NCI-H2196 (cell line): Measurements from ENCODE around the gene PEPD.

Source experiments
- DNase-seq: peaks from one replicate; lab custom pipeline; 2025; ENCODE audit not compliant: unreplicated experiment; lab: John Stamatoyannopoulos, UW

The PEPD gene

DNA sequence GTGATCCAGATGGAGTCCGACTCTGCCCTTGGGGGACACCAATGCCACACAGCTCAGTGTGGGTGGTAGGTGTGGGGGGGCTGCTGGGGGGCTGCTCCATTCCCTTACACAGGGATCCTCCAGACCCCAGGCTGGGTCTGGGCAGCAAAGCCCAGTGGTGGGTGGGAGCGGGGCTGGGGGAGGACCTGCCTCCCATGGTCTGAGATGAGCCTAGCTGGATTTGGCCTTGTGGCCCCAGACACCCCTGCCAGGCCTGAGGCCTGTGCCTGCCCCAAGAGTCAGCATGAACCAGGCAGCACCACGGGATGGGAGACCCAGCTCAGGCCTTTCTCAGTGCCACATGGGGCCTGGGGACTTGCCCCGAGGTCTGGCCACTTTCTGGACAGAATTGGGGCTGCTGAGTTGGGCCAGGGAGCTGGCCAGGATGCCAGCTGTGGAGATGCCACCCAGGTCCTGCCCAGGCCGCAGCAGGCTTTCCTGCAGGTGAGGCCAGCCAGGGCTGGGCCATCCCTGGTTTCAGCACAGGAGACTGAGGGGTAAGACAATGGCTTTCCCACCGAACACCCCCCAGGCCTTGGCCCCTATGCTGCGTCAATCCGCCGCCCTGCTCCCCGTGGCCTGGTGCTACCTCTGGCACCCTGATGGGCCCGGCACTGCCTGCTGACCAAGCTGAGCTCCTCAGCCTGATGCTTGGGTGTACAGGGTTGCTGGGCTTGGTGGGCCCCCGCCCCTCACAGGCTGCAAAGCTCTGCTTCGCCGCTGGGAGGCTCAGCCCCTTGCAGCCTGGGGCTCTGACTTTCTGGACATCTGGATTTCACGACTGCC, 123.8 kb downstream of the PEPD start:
- no peak for DNase-seq

DNA sequence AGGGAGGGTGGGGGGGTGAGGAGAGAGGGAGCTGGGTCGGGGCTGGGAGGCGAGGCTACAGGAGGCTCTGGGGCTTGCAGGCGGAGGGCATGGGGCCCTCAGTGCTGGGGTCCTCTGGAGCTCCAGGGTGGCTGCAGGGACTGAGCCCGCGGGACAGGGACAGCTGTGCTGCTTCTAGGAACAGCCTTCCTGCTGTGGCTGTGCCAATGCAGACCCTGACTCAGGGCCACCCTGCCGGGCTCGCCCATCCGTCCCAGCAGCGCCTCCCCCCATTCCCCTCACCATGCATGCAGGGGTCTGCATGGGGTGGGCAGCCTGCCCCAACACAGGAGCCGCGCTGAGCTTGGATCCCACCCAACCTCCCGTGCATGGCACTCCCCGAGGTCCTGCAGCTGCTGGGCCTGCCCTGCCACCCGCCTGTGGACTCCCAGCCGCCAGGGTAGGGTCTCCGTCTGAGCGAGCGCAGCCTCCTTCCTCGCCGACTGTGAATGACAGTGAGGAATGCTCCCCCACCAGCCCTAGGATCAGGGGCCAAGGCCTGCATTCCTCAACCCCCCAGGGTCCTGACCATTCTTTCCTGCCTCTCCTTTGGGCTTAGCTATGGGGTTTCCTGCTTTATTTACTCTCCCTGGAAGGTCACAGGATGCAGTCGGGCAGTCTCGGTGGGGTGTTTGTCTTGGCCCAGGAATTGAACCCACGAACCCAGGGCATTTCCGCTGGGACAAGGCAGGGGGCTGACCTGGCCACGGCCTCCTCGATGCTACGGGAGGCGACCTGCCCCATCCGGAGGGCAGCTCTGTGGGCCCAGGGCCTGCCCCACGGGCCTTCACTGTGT, 124.7 kb downstream of the PEPD start:
- DNase-seq = no peak

DNA sequence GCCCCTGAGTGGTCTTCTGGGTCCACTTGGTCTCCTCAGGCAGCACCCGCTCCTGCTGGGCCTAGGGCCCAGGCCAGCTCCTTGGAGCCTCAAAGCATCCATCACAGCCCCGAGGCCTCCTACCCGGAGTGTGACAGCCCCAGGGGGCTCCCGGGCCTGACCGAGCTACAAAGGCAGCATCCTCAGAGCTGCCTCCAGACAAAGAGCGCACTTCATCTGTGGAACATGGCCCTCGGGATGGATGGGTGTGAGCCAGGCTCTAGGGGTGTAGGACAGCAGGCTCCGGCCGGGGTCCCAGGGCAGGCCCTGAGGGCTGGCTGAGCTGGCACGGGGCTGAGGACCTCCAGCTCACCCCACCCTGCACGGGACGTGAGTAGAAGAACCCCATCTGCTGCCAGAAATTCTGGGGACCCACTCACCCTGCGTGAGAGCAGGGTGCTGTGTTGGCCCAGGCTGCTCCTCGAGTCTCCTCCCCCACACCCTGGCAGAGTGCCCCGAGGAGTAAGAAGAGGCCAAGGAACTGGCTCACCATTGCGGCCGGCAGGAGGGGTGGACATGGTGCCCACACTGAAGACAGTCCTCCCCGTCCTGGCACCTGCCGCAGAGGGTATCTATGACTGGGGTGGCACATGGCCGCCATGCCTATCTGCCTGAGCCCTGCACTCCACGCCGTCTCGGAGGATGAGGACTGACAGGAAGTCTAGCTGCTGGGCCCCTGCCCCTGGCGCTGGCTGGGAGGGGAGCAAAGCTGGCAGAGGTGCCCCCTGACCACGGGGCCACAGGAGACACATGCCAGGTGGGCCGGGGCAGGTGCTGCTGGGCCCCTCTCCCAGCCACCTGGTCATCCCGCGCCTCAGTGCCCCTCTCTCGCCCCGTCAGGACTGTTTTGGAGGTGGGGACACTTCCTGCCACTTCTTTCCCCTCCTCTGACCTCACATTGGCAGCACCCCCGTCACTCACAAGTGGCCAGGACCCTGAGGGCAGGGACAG, 125.7 kb downstream of the PEPD start:
- no peak for DNase-seq

DNA sequence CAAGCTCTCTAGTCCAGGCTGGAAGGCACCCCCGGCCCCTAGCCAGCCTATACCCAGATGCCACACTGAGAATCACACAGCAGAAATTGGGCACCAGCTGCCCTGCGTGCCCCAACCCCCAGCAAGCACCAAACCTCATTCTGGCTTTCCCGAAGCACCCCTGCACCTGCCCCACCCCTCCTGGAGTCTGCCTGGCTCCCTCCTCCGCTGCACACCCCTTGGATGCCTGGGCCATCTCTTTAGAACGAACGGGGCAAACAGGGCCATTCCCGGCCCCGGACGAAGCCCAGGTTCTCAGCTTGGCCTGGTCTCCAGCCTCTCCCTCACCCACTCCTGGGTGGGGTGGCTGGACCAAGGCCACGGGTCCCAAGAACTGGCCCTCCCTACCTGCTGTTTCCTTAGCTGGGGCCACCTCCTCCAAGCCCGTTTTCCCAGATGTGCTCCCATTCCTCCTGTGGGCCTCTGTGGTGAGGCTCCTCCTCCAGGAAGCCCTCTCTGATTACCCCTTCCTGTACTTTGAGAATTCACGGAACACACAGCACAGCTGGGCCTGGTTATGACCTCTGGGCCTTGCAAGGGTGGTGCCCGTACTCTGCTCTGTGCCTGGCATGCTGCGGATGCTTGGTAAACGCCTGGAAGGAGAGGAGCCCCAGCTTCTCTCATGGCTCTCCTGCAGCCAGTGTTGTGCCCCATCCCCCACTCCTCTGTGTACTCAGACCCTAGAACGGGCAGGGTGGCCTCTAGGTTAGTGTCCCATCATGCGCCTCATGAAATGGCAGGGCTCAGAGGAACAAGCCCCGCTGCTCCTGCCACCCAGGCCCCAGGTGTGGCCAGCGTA, 126.6 kb downstream of the PEPD start:
- DNase-seq = no peak

DNA sequence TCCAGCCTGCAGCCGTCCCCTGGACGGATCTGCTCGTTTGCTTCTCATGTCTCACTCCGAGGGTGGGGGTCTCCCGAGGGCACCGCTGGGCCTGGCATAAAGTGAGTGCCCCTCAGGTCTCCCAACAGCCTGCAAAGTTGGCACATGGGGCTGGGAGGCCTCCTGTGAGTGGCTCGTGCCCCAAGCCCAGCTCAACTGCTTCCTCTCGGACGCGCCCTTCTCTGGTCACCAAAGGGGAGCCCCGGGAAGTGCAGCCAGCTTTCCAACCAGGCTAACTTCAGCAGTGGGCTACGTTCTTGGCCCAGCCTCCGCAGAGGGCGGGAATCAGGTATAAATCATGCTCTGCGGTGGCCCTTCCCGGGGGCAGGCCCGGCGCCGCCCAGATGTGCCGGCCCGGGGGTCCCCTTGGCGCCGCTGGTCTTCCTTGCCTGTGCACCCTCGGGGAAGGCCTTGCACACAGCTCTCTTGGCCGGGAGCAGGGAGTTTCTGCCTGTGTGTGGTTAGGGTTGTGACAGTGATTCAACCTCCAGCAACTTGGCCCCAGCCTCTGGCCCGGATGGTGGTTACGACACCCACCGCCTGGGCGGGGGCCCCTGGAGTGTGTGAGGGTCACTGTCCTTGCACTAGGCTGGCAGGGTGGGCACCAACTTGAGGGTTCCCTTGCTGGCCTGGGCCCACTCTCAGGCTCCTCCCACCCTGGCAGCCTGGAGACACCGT, 127.4 kb downstream of the PEPD start:
- DNase-seq = no peak

DNA sequence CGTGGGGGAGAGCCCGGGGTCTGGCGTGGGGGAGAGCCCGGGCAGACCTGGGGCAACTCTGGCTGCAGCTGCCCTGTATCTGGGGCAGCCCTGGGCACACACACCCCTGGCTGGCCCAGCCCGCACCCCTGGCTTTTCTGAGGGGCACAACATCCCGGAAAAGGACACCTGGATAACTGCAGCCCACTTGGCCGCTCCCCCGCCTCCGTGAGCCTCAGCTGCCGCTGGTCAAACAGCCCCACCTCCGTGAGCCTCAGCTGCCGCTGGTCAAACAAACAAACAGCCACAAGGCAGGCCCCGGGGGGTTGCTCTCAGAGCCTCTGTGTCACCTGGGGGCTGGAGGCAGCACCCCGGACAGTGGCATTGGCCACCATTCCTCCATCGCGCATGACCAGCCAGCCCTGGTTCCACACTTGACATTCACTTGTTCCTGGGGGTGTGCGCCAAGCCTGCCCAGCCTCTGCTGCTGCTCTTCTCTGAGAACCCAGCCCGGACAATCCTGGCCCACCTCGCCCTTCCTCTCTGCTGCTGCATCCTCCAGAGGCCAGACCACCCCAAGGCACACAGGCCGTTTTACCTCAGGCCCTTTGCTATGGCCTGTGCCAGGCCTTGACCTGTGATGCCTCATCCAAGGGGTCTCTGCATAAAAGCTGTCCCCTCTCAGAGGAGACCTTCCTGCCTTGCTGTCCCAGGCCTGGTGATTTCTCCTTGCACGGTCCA, 128.1 kb downstream of the PEPD start:
- DNase-seq = no peak

DNA sequence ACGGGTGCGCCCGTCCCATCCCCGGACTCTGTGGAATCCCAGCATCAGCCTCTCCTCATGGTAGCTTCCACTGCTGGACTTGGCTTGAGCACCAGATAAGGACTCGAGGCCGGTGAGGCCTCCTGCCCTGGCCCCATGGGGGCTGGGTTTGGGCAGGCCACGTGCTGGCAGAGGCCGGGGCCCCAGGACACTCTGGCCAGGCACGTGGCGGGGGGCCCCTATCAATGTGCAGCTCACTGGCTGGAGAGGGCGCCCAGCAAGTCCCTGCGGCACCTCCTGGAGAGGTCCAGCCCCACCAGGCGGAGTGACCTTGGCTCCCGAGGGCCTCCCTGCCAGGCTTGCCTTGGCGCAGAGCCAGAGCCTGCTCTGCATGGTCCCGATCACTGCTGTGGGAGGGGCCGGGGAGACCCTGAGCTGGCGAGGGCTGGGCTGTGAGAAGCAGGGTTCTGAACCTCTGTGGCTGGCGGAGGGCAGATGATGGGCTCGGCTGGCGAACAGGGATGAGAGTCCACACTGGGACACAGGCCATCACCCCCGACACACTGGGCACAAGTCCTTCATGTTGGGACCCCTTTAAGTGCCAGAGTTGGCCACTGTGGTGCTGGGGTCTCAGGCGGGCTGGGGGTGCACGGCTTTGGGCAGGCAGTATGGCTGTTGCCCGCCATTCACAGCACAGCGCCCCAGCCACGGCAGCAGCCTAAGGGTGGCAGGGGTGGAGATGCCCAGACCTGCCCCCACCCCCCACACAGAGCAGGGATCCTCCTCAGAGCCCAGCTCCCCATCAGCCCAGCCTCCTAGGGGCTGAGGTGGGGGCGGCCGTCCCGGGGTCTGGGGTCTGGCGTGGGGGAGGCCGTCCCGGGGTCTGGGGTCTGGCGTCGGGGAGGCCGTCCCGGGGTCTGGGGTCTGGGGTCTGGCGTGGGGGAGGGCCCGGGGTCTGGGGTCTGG, 129.0 kb downstream of the PEPD start:
- DNase-seq = no peak

DNA sequence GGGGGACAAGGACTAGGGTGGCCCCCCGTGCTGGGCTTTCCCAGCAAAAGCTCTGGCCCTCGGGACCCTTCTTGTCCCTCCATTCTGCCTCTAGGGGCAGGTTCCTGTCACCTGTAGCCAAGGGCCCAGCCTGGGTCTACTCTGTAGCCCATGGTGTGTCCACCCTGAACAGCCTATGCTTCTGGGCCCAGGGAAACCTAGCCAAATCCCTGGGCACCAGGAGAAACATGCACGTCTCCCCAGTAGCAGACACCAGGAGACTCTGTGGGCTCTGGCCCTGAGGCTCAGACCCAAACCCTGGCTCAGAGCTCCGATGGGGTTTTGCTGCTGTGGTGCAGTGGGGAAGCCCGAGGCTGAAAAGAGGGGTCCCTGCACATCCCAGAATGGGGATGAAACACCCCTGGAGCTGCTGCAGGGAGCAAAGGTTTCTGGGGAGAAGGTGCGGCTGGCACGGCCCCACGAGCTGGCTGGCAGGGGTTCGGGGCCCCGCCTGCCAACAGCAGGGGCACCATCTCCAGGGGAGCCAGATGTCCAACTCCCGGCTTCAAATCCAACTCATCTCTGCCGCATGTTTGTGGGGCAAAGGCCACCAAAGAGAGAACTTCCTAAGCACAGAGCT, 129.9 kb downstream of the PEPD start:
- no peak for DNase-seq

DNA sequence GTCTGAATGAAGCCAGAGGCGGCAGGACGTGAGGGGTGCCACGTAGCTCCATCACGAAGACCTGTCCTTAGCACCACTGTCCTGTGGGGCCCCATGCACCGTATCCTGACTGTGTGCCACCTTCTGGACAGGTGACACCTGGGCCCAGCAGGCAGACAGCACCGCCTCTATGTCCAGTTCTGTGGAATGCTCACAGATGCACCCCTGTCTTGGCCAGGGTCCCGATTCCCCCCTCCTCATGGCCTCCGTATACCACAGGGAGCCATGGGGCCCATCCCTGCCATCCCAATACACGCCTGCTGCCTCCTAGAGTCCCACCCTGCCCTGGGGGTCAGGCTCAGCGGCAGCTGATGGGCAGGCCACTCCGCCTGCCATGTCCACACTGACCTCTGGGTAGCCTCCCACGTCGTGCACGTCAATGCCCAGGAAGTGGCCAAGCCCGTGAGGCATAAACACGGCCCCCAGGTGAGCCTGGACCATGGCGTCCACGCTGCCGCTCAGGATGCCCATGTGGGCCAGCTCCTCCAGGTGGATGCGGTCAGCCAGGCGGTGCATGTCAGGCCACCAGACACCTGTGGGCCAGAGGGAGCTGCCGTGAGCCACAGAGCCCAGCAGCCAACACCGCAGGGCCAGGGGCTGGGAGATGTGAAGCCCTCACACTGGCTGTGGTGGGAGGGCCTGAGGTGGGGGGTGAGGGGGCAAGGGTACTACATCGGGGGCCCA, 130.5 kb downstream of the PEPD start:
- no peak for DNase-seq

DNA sequence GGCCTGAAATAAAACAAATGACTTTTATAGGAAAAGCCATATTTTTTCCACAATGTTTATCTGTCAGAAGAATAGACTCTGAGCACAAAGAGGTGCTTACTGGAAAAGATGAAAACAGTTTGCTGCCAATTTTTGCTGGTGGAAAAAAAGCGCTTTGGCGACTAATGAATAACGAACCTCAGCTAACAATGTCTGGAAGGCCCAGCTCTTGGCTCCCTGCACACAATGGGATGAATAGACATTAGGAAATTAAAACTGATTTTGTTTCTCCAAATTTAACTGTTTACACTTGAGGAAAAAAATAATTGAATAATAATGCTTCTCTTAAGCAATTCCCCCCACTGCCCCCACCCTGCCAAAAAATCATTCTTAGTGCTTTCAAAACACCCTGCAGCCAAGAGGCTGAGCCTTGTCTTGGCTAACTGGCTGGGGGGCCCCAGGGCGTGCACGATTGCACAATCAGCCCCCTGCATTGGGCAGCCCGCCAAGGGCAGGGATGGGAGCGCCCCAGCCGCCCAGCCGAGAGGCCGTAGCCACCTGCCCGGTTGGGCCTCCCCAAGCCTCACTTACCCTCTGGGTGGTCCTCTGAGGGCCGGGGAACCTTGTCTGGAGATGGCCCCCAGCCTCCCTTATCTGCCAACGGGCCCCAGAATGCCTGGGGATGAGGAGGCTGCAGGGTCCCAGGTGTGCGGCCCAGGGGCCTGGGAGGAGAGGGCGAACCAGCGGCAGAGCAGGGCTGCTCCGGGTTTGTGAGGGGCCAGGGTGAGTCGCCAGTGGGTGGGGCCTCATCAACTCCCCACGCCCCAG, 131.3 kb downstream of the PEPD start:
- no peak for DNase-seq

DNA sequence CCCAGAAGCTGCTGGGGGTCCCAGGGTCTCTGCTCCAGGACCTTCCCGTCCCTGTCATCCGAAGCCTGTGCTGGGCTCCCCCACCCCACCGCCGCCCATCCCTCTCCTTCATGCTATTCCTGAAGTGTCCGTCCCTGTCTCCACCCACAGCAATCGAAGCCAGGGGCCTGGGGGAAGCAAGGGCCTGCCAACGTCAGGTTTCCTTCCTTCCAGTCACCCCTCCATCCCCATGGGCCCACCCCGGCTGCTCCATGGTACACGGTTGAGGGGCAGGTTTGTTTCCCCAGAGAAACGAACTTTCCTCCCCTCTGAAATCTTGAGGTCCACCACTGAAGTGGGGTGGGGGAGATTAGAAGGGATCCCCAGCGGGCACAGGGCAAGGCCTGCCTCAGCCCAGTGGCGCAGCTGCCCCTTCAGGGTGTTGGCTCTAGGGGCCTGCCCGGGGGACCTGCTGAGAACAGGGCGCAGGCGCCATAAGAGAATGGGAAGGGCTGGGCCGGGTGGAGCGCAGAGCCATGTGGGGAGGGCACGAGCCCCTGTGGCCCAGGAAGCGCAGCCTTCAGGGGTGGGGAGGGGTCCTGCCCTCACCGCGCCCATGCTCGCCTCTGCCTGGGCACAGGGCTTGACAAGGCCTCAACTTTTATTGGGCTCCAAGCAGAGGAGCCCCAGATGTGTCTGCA, 132.0 kb downstream of the PEPD start:
- no peak for DNase-seq

DNA sequence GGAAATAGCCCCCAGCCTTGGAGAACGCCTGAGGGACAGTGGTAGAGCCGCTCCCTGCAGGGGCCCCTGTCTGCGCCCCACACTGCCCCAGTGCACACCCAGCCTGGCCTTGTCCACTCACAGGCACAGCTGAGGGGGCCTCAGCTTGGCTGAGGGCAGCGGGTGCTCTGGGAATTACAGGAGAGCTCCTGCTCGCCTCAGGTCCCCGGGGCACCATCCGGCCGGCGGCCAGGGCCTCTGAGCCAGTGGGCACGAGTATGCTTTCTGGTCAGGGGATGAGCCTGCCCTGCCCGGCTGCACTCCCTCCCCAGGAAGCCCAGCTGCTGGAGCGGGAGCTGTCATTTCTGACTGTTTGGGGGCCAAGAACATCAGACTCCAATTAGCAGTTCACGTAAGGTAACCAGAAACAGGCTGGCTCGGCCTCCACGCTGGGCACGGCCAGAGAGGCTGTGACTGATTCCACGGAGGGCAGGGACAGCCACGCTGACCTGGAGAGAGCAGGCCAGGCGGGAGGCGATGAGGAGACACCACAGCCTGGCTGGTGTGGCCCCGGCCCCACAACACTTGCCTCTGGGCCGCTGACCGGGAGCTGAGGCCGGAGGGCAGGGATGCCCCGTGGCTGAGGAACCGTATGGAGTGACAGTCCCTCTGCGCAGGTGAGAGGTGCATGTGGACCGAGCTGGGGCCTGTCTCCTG, 132.7 kb downstream of the PEPD start:
- no peak for DNase-seq

DNA sequence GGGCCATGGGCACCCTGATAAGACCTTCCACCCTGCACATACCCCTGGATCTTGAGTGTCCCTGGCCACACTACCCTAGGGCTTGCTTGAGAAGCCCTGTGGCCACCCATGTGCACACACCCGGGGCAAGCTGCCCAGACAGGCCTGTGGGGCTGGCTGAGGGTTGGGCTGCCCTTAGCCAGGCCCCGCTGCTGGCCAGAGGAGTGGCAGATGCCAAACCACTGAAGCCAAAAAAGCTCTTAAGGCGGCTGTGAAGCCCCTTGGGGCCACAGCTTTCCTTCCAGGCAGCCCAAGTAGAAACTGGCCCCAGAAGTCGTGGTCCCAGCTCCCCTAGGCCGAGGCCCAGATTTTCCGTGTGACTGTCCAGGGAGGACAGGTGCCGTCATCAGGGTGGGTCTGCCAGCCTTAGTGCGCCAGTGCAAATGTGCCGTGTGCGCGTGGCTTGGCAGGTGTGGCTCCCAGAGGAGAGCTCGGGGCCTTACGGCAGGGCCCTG, 133.3 kb downstream of the PEPD start:
- DNase-seq = no peak

DNA sequence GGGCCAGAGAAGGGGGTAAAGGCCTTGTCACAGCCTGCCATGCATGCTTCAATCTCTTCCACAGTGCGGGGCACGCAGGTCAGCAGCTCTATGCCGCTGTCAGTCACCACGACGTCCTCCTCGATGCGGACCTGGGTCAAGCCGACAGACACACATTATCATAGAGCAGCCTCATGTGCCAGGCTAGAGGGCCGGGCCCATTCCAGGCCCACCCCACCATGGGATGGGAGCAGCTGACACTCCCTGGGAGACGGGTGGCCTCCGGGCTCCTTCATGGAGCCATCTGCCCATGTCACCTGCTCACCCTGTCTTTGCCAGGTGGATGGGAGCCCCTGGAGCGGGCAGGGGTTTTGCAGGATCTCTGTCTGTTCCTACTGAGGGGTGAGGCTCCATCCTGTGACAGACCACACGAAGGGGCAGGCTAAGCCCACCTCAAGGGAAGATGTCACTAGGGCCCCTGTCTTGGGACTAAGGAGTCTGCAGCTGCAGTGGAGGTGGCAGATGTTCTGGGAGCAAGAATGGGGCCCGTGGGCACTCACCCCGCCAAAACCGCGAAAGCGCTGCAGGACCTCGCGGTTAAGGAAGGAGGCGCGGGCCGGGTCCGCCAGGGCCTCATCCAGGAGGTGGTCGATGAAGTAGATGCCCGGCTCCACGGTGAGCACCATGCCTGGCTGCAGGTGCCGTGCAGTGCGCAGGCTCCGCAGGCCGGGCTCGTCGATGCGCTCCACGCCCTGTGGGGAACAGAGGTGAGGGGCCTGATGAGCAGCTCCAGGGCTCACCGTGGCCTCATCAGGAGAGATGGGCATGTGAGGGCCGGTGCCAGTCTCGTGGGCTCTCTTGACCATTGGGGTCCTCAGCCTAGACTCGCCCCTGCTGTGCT, 134.0 kb downstream of the PEPD start:
- no peak for DNase-seq
